ENCODE measurements around the gene PDXP. TPM values are rescaled to one million over a fixed set of nuclear protein-coding genes. Genes with fewer than 3 reads are reported as not detected.

The PDXP gene
- total RNA-seq, 1 experiment from 2014 or later: 42.7 TPM

DNA sequence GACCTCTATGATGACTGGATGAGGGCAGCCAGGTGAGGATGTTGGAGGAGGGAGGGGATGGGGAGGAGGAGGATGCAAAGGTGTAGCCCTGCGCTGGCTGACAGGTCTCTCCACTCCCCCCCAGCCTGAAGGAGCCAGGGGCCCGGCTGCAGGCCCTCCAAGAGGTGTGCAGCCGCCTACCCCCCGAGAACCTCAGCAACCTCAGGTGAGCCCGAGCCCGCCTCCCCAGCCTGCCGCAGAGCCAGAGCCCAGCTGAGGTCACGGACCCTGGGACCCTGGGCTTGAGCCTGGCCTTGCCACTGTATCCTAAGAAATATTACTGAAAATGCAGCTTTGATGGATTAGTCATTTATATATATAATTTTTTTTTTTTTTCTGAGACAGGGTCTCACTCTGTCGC lies 11.2 kb upstream of the PDXP start:
- H3K27ac ChIP-seq (ENCODE audit: low read depth, low read length): peak overlapping the region; percentile 66
- DNase-seq (ENCODE audit: low read depth, low spot score) (no peak), ATAC-seq (no peak)
- BruUV-seq (replicated peaks): no TSS peak
- no peaks in the 10 kb centered on the region for H3K9me2 ChIP-seq (ENCODE audit: insufficient read depth)
- no peaks in the 10 kb centered on the region for H3K27me3 ChIP-seq (ENCODE audit: insufficient read depth, low read length)
- ChIA-PET CTCF (no interaction called here), POLR2A (interaction anchor here (1.6 to 2.3 kb wide), 2 partner anchors 11 to 29 kb away, joined by 3 to 11 read pairs; partner anchors contain the start of gene PDXP), RAD21 (ENCODE audit: low non-redundant PET in 1 of 2, low total read pairs in 2 of 2, uncharacterized antibody in 2 of 2, unreplicated experiment in 2 of 2) (no interaction called here)
- H3K4me2 ChIP-seq (ENCODE audit: low read length): peak overlapping the region; percentile 49
- no peaks in the 10 kb centered on the region for H4K20me1 ChIP-seq (ENCODE audit: insufficient read depth)
- H3K9ac ChIP-seq (ENCODE audit: low read length): peak overlapping the region; percentile 14; the same call in 1 of the 2 replicates
- H3K4me1 ChIP-seq (ENCODE audit: control insufficient read depth in 1 of 2, insufficient read depth in 2 of 2, low read length in 2 of 2): peaks cover 21 to 33% of the 10 kb centered on the region in 2 experiments
- no peaks in the 10 kb centered on the region for H3K79me2 ChIP-seq (ENCODE audit: insufficient read depth, low read length)
- H2AFZ ChIP-seq (ENCODE audit: low read depth, low read length, poor library complexity, severe bottlenecking): no peak overlapping the region
- TF ChIP-seq CEBPB (IDR thresholded peaks at IDR 0.05; ENCODE audit: low read depth) (no peak), EGR1 (IDR thresholded peaks at IDR 0.05; ENCODE audit: low read depth) (no peak), EZH2 (IDR thresholded peaks at IDR 0.05) (no peak), CBX3 (IDR thresholded peaks at IDR 0.05; ENCODE audit: low read depth) (no peak), SRF (IDR thresholded peaks at IDR 0.05; ENCODE audit: low read depth) (no peak), POLR2A (IDR thresholded peaks at IDR 0.05; ENCODE audit: borderline replicate concordance, extremely low read depth, insufficient read depth, insufficient read length) (no peak), JUND (IDR thresholded peaks at IDR 0.05) (no peak), ZNF274 (IDR thresholded peaks at IDR 0.05; ENCODE audit: low read depth, low read length) (no peak), TCF7L2 (IDR thresholded peaks at IDR 0.05; ENCODE audit: borderline replicate concordance, extremely low read depth, insufficient read depth, insufficient read length) (no peak), SIN3A (IDR thresholded peaks at IDR 0.05; ENCODE audit: low read depth) (no peak), RAD21 (IDR thresholded peaks at IDR 0.05; ENCODE audit: low read depth) (no peak), POLR2AphosphoS5 (IDR thresholded peaks at IDR 0.05; ENCODE audit: low read depth, low read length) (no peak), ELF1 (IDR thresholded peaks at IDR 0.05; ENCODE audit: borderline replicate concordance, low read depth) (no peak), ZFX (IDR thresholded peaks at IDR 0.05) (no peak), FOSL1 (IDR thresholded peaks at IDR 0.05; ENCODE audit: low read depth) (no peak), SP1 (IDR thresholded peaks at IDR 0.05; ENCODE audit: low read depth) (no peak)
- TF ChIP-seq, protein P1, sequence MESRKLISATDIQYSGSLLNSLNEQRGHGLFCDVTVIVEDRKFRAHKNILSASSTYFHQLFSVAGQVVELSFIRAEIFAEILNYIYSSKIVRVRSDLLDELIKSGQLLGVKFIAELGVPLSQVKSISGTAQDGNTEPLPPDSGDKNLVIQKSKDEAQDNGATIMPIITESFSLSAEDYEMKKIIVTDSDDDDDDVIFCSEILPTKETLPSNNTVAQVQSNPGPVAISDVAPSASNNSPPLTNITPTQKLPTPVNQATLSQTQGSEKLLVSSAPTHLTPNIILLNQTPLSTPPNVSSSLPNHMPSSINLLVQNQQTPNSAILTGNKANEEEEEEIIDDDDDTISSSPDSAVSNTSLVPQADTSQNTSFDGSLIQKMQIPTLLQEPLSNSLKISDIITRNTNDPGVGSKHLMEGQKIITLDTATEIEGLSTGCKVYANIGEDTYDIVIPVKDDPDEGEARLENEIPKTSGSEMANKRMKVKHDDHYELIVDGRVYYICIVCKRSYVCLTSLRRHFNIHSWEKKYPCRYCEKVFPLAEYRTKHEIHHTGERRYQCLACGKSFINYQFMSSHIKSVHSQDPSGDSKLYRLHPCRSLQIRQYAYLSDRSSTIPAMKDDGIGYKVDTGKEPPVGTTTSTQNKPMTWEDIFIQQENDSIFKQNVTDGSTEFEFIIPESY (IDR thresholded peaks at IDR 0.05; ENCODE audit: extremely low read depth, insufficient replicate concordance, low read length): no peak
- TF ChIP-seq, protein P2, sequence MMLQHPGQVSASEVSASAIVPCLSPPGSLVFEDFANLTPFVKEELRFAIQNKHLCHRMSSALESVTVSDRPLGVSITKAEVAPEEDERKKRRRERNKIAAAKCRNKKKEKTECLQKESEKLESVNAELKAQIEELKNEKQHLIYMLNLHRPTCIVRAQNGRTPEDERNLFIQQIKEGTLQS (IDR thresholded peaks at IDR 0.05): no peak
- TF ChIP-seq, protein P3, sequence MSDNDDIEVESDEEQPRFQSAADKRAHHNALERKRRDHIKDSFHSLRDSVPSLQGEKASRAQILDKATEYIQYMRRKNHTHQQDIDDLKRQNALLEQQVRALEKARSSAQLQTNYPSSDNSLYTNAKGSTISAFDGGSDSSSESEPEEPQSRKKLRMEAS (IDR thresholded peaks at IDR 0.05): no peak
- TF ChIP-seq, protein P4, sequence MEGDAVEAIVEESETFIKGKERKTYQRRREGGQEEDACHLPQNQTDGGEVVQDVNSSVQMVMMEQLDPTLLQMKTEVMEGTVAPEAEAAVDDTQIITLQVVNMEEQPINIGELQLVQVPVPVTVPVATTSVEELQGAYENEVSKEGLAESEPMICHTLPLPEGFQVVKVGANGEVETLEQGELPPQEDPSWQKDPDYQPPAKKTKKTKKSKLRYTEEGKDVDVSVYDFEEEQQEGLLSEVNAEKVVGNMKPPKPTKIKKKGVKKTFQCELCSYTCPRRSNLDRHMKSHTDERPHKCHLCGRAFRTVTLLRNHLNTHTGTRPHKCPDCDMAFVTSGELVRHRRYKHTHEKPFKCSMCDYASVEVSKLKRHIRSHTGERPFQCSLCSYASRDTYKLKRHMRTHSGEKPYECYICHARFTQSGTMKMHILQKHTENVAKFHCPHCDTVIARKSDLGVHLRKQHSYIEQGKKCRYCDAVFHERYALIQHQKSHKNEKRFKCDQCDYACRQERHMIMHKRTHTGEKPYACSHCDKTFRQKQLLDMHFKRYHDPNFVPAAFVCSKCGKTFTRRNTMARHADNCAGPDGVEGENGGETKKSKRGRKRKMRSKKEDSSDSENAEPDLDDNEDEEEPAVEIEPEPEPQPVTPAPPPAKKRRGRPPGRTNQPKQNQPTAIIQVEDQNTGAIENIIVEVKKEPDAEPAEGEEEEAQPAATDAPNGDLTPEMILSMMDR (IDR thresholded peaks at IDR 0.05 in 2 of 3, conservative IDR thresholded peaks at IDR 0.05 in 1 of 3; ENCODE audit: borderline replicate concordance in 1 of 3, insufficient read depth in 1 of 3, low read depth in 2 of 3, low read length in 2 of 3): no peak
- intact Hi-C loops (cut with micrococcal nuclease): no loop called here
- H3K4me3 ChIP-seq (replicated peaks in 1 of 2; ENCODE audit: low read depth in 1 of 2, low read length in 2 of 2): no peak overlapping the region
- H3K36me3 ChIP-seq (ENCODE audit: control insufficient read depth in 1 of 2, insufficient read depth in 2 of 2, low read length in 2 of 2): peaks cover 21 to 38% of the 10 kb centered on the region in 2 experiments; a peak in 3 of 4 replicates
- no peaks in the 10 kb centered on the region for H3K9me3 ChIP-seq (ENCODE audit: control insufficient read depth in 1 of 2, insufficient read depth in 1 of 2, low read depth in 1 of 2, low read length in 2 of 2)

All from HCT116 (cell line).